Endothelial cell of umbilical vein (primary cell): ENCODE data around the gene PGBD5. TPM values are rescaled to one million over a fixed set of nuclear protein-coding genes. Genes with fewer than 3 reads are reported as not detected.

Experiments used
- BruUV-seq: library from RNA; stranded (reverse); fragments of 400-500 nt; replicated peaks from 2 replicates; lab custom pipeline; 2021; lab: Mats Ljungman, UMichigan
- CTCF ChIA-PET: fragments of 300-600, 350-600 bp; sonication (Branson Sonifier 250); formaldehyde crosslinking; loops from one replicate; lab custom pipeline; 2021; ENCODE audit warnings: antibody characterized with exemption, inconsistent platforms; lab: Charles Lee
- POLR2A ChIA-PET: fragments of 300-600, 350-600 bp; sonication (Branson Sonifier 250); formaldehyde crosslinking; loops from one replicate; lab custom pipeline; 2021; ENCODE audit warnings: antibody characterized with exemption, inconsistent platforms; lab: Charles Lee
- DNase-seq: peaks from one replicate; pipeline ENCODE4 v3.0.0-alpha.2; 2011; ENCODE audit warnings: low read depth, low spot score
- FAIRE-seq: peaks from 2 replicates; lab custom pipeline; 2011; peaks lifted over from hg19 to GRCh38; lab: Jason Lieb, UNC
- H2AFZ ChIP-seq: 2 replicates; pipeline ENCODE4 v1.6.0; 2012; ENCODE audit warnings: low read depth, low read length, control low read depth, inconsistent platforms
- H3K27ac ChIP-seq: 2 replicates; pipeline ENCODE4 v1.5.1; 2011; ENCODE audit warnings: low read depth, mild to moderate bottlenecking, control low read depth, low read length, moderate library complexity; ENCODE audit not compliant: insufficient read depth
- H3K27me3 ChIP-seq, 2 experiments: 2 replicates each; pipeline versions ENCODE4 v1.6.0 to v1.6.1; 2011; ENCODE audit warnings: low read length in 2 of 2, mixed read lengths in 1 of 2; ENCODE audit not compliant: control insufficient read depth in 2 of 2, insufficient read depth in 2 of 2
- H3K36me3 ChIP-seq, 2 experiments: 2 replicates in 1 of 2; 3 replicates in 1 of 2; pipeline ENCODE4 v1.5.1; 2011; ENCODE audit warnings: low read length in 2 of 2, mild to moderate bottlenecking in 1 of 2, moderate library complexity in 1 of 2; ENCODE audit not compliant: control insufficient read depth in 2 of 2, insufficient read depth in 2 of 2; ENCODE audit errors: extremely low read depth in 1 of 2
- H3K4me1 ChIP-seq: 3 replicates; pipeline ENCODE4 v1.5.1; 2011; ENCODE audit warnings: mild to moderate bottlenecking, low read length; ENCODE audit not compliant: control insufficient read depth, insufficient read depth; ENCODE audit errors: extremely low read depth
- H3K4me2 ChIP-seq: 2 replicates; pipeline ENCODE4 v1.6.1; 2011; ENCODE audit warnings: low read length, control low read depth, mixed read lengths; ENCODE audit not compliant: insufficient read depth
- H3K4me3 ChIP-seq, 3 experiments: fragments of 200-600 bp in 1 of 3; sonication (generic), shearing (Covaris generic) in 1 of 3; replicated peaks in 1 of 3; 2 replicates each; pipeline ENCODE4 v1.5.1; 2011 to 2016; ENCODE audit warnings: control low read depth in 3 of 3, low read length in 3 of 3, mild to moderate bottlenecking in 2 of 3, inconsistent platforms in 1 of 3, low read depth in 1 of 3, moderate library complexity in 1 of 3; ENCODE audit not compliant: insufficient read depth in 1 of 3
- H3K79me2 ChIP-seq: 2 replicates; pipeline ENCODE4 v1.6.0; 2012; ENCODE audit warnings: low read length, inconsistent platforms; ENCODE audit not compliant: control insufficient read depth, insufficient read depth
- H3K9ac ChIP-seq: replicated peaks from 2 replicates; pipeline ENCODE3; 2011; ENCODE audit warnings: low read length, control low read depth; ENCODE audit not compliant: insufficient read depth; ENCODE audit errors: extremely low read depth
- H3K9me1 ChIP-seq: replicated peaks from 3 replicates; pipeline ENCODE4 v1.6.0; 2011; ENCODE audit warnings: mild to moderate bottlenecking, low read length; ENCODE audit not compliant: control insufficient read depth, insufficient read depth; ENCODE audit errors: extremely low read depth
- H3K9me3 ChIP-seq: replicated peaks from 2 replicates; pipeline ENCODE4 v1.5.1; 2012; ENCODE audit warnings: low read length, inconsistent platforms; ENCODE audit not compliant: control insufficient read depth, insufficient read depth
- H4K20me1 ChIP-seq: replicated peaks from 2 replicates; pipeline ENCODE3; 2011; ENCODE audit warnings: mild to moderate bottlenecking, low read length; ENCODE audit not compliant: control insufficient read depth, insufficient read depth; ENCODE audit errors: extremely low read depth
- EZH2 ChIP-seq: IDR thresholded peaks from 2 replicates; pipeline ENCODE4 v1.6.1; 2012; ENCODE audit warnings: borderline replicate concordance, low read depth, mild to moderate bottlenecking, moderate library complexity, low read length, inconsistent platforms; ENCODE audit not compliant: severe bottlenecking
- FOS ChIP-seq: IDR thresholded peaks from 2 replicates; pipeline ENCODE4 v1.6.1; 2011; ENCODE audit warnings: mild to moderate bottlenecking, low read length, moderate library complexity, borderline replicate concordance; ENCODE audit not compliant: insufficient read depth
- GATA2 ChIP-seq: IDR thresholded peaks from 2 replicates; pipeline ENCODE4 v1.7.0; 2011; ENCODE audit warnings: low read depth, mild to moderate bottlenecking, moderate library complexity, mixed read lengths, low read length; ENCODE audit not compliant: insufficient read length, insufficient read depth
- JUN ChIP-seq: IDR thresholded peaks from 2 replicates; pipeline ENCODE4 v1.6.1; 2011; ENCODE audit warnings: borderline replicate concordance, low read depth; ENCODE audit not compliant: insufficient read length, insufficient read depth
- POLR2A ChIP-seq: IDR thresholded peaks from 2 replicates; pipeline ENCODE4 v1.6.1; 2012; ENCODE audit warnings: low read depth, mild to moderate bottlenecking, control low read depth, low read length
- POLR2AphosphoS5 ChIP-seq: IDR thresholded peaks from 2 replicates; pipeline ENCODE4 v1.6.1; 2012; ENCODE audit warnings: low read depth, mild to moderate bottlenecking, control low read depth, low read length, moderate library complexity; ENCODE audit not compliant: insufficient read depth
- dilution Hi-C: fragments of 300-500 bp; cut with MboI; formaldehyde crosslinking; loops from one replicate; pipeline ENCODE4 v1.15.0; 2019; ENCODE audit warnings: low sequenced_read_pairs; ENCODE audit not compliant: extremely low pct_ligation_motif_present
- intact Hi-C: fragments of 100-400 bp; cut with micrococcal nuclease; formaldehyde crosslinking; loops from one replicate; pipeline ENCODE4 v1.10.0; 2022
- polyA plus RNA-seq, 4 experiments: library from polyadenylated mRNA; depleted of rRNA in 3 of 4; stranded (reverse) in 3 of 4; unstranded in 1 of 4; fragments of >200 nt; gene quantifications; 2 replicates each; pipeline versions ENCODE4 v1.2.1 to v1.2.3, GENCODE V29; 2011 to 2012; ENCODE audit warnings: missing spikeins in 1 of 4
- total RNA-seq: library from RNA; stranded (reverse); gene quantifications from 2 replicates; pipeline ENCODE4 v1.2.3, GENCODE V29; 2021
- TF ChIP-seq, protein P1 (sequence below), 2 donors: IDR thresholded peaks; 1 replicate in 1 of 2; 2 replicates in 1 of 2; pipeline ENCODE4 v1.5.1; 2011; ENCODE audit warnings: low read length in 2 of 2, mild to moderate bottlenecking in 2 of 2, moderate library complexity in 2 of 2, control low read depth in 1 of 2, inconsistent platforms in 1 of 2, low read depth in 1 of 2; ENCODE audit not compliant: insufficient read depth in 1 of 2; ENCODE audit errors: extremely low read depth in 1 of 2
- TF ChIP-seq, protein P2 (sequence below): IDR thresholded peaks from 2 replicates; pipeline ENCODE4 v1.6.1; 2011; ENCODE audit not compliant: insufficient read depth, insufficient read length

Gene PGBD5
- total and polyA plus RNA-seq, 2 donors (not counting 3 experiments of a cell fraction or from before 2014, with no cell fraction given) = 0.03 TPM; not detected in 1

GRCh38 chr1:230423261-230423660 lies 2.9 kb downstream of the PGBD5 start:
- intact Hi-C loops = no loop called here
- BruUV-seq = no TSS peak
- no peaks in the 10 kb centered on the region for H3K4me1 ChIP-seq
- dilution Hi-C loops = no loop called here
- no peak overlapping the region for H3K27ac ChIP-seq
- H3K9me3 ChIP-seq = no peaks in the 10 kb centered on the region
- H3K9me1 ChIP-seq = no peaks in the 10 kb centered on the region
- FAIRE-seq = no peak
- CTCF ChIA-PET = no interaction called here
- no peaks in the 10 kb centered on the region for H3K36me3 ChIP-seq
- H3K9ac ChIP-seq = no peak overlapping the region
- H2AFZ ChIP-seq = no peak overlapping the region
- peaks cover 29 to 33% of the 10 kb centered on the region in 2 experiments for H3K27me3 ChIP-seq
- no peak overlapping the region for H3K4me2 ChIP-seq
- H3K79me2 ChIP-seq = no peaks in the 10 kb centered on the region
- no peaks in the 10 kb centered on the region for H4K20me1 ChIP-seq
- no peak for DNase-seq
- no peak overlapping the region for H3K4me3 ChIP-seq
- no peak for TF ChIP-seq POLR2A
- TF ChIP-seq FOS = no peak
- no peak for TF ChIP-seq JUN
- TF ChIP-seq, protein P1, sequence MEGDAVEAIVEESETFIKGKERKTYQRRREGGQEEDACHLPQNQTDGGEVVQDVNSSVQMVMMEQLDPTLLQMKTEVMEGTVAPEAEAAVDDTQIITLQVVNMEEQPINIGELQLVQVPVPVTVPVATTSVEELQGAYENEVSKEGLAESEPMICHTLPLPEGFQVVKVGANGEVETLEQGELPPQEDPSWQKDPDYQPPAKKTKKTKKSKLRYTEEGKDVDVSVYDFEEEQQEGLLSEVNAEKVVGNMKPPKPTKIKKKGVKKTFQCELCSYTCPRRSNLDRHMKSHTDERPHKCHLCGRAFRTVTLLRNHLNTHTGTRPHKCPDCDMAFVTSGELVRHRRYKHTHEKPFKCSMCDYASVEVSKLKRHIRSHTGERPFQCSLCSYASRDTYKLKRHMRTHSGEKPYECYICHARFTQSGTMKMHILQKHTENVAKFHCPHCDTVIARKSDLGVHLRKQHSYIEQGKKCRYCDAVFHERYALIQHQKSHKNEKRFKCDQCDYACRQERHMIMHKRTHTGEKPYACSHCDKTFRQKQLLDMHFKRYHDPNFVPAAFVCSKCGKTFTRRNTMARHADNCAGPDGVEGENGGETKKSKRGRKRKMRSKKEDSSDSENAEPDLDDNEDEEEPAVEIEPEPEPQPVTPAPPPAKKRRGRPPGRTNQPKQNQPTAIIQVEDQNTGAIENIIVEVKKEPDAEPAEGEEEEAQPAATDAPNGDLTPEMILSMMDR (IDR thresholded peaks at IDR 0.05; ENCODE audit: extremely low read depth in 1 of 2, insufficient read depth in 1 of 2, low read depth in 1 of 2, low read length in 2 of 2) = no peak
- POLR2A ChIA-PET = no interaction called here

DNA sequence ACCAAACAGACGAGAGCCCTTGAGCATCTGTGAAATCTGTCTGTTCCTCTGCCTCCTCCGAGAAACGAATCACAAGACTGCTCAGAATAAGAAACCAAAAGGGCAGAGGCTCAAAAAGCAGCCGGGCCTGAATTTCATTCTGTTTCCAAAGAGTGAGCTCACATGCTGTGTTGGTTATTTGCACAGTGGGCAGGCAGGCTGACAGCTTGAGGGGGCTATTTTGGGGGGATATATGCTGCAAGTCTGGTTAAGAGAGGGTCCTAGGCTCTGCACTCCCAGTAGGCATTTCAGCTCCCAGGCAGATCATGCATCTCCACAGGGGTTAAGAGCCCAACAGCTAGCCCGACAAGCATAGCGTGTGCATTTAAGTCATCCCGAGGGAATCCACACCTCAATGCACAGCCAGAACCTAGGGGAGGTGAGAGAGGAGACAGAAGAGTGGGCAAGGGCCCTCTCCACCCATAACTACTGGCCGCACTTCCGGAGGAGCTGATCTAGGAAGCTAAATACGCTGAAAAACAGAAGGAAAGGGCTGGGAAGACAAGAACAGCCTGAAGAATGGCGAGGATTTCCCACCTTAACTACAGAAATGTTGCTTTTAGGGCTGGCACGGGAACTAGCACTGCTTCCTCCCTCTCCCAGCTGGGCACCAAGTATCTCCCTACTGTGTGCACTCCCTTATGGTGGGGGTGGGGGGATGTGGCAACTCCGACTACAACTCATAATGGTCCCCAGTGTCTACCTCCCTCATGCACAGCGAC lies 3.7 kb downstream of the PGBD5 start:
- H3K36me3 ChIP-seq = no peaks in the 10 kb centered on the region
- DNase-seq (no peak), FAIRE-seq (no peak)
- no peaks in the 10 kb centered on the region for H3K9me3 ChIP-seq
- intact Hi-C loops = no loop called here
- no peaks in the 10 kb centered on the region for H3K9me1 ChIP-seq
- no TSS peak for BruUV-seq
- dilution Hi-C loops = no loop called here
- H3K4me3 ChIP-seq = no peak overlapping the region
- TF ChIP-seq EZH2 (no peak), POLR2AphosphoS5 (no peak), GATA2 (no peak), FOS (no peak), POLR2A (no peak)
- TF ChIP-seq, protein P2, sequence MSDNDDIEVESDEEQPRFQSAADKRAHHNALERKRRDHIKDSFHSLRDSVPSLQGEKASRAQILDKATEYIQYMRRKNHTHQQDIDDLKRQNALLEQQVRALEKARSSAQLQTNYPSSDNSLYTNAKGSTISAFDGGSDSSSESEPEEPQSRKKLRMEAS = no peak
- TF ChIP-seq, protein P1 (IDR thresholded peaks at IDR 0.05; ENCODE audit: extremely low read depth in 1 of 2, insufficient read depth in 1 of 2, low read depth in 1 of 2, low read length in 2 of 2) = no peak
- H4K20me1 ChIP-seq = no peaks in the 10 kb centered on the region
- no peak overlapping the region for H3K9ac ChIP-seq
- no peaks in the 10 kb centered on the region for H3K4me1 ChIP-seq
- H2AFZ ChIP-seq = no peak overlapping the region
- H3K27ac ChIP-seq = no peak overlapping the region
- no peaks in the 10 kb centered on the region for H3K79me2 ChIP-seq
- CTCF ChIA-PET = no interaction called here
- POLR2A ChIA-PET = no interaction called here
- no peak overlapping the region for H3K4me2 ChIP-seq
- H3K27me3 ChIP-seq = peaks cover 29 to 31% of the 10 kb centered on the region in 2 experiments
